HG02852 (cell line): ENCODE data around the gene NXF2B.
"Not testable (repeated sequence)": the region's sequence is repeated elsewhere in the genome, so short reads cannot be mapped to it uniquely, and the experiment has no call there.

ENCODE experiments used
- ATAC-seq: cut with Tn5 transposase; IDR thresholded peaks from one replicate; pipeline ENCODE4 v1.9.1; 2021; ENCODE audit warnings: mild to moderate bottlenecking, moderate library complexity; ENCODE audit not compliant: unreplicated experiment

NXF2B gene, protein sequence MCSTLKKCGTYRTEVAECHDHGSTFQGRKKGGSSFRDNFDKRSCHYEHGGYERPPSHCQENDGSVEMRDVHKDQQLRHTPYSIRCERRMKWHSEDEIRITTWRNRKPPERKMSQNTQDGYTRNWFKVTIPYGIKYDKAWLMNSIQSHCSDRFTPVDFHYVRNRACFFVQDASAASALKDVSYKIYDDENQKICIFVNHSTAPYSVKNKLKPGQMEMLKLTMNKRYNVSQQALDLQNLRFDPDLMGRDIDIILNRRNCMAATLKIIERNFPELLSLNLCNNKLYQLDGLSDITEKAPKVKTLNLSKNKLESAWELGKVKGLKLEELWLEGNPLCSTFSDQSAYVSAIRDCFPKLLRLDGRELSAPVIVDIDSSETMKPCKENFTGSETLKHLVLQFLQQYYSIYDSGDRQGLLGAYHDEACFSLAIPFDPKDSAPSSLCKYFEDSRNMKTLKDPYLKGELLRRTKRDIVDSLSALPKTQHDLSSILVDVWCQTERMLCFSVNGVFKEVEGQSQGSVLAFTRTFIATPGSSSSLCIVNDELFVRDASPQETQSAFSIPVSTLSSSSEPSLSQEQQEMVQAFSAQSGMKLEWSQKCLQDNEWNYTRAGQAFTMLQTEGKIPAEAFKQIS

GRCh38 chrX:102439908-102440307 is at the start of gene NXF2B:
TSS of gene NXF2B (minus strand) at chrX:102440008. CDS start at chrX:102380036, 59,972 bp downstream.
- not testable (repeated sequence) for ATAC-seq

- ATAC-seq: not testable (repeated sequence)
Observed at GRCh38 chrX:102478765-102479164, 39.0 kb upstream of the NXF2B start.

- ATAC-seq: not testable (repeated sequence)
Observed at GRCh38 chrX:102471762-102472220, 32.0 kb upstream of the NXF2B start, which contains the start of gene TCP11X2. TSS of gene TCP11X2 (minus strand) at chrX:102471812.

- ATAC-seq: not testable (repeated sequence)
Observed at GRCh38 chrX:102470215-102470614, 30.4 kb upstream of the NXF2B start.

DNA sequence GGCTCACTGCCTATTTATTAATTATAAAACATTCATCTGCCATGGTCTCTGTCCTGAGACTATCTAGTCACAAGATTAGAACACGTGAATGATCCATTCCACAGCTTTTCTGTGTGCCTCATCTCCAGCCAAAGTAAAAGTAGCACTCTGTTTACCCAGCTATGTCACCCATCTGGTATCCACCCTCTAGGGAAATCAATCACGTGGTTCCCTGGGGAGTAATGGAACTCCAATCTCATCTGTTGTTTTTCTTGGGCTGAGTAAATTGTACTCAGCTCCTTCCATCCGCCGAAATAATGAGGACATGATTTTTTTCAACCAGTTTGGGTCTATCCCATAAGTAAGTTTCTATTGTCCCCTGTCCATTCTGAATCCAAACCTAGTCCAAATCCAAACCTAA is 18.8 kb upstream of the NXF2B start:
- not testable (repeated sequence) for ATAC-seq

- not testable (repeated sequence) for ATAC-seq
Observed at GRCh38 chrX:102414493-102414892, 25.3 kb downstream of the NXF2B start.

DNA sequence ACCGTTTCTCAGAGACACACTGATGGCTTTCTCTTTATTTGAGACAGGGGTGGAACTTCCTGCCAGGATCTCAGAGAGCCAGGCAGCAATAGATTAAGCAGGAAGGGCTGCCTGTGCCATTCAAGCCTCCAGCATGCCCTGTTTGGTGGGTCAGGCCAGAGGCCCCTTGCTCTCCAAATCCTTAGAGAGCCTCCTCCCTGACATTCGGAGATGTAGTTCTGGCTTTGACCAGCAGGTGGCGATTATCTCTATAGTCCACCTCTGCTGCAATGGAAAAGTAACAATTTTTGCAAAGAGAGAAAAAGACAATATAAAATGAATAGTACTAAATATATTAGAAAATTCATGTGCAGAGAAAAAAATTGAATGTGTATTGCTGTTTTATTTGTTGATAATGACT is 93.9 kb downstream of the NXF2B start:
- ATAC-seq: no peak

- no peak for ATAC-seq
Observed at GRCh38 chrX:102341867-102342266, 97.9 kb downstream of the NXF2B start.

GRCh38 chrX:102339312-102340298 is 100.2 kb downstream of the NXF2B start:
- ATAC-seq: no peak

DNA sequence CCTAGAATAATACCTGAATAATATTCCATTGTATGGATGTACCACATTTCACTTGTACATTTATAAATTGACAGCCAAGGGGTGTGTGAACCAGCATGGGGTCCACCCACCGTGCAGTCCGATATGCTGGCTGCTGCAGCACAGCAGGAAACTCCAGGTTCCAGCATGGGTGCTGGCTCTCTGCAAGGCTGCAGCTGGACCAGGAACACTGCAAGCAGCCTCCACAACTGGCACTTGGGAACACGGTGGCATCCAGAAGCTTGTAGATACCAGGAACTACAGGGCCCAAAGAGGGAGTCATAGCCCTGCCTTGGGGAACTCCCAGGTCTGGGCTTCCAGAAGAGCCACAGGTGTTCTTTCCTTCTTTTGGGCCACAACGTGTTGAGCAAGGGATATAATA is 101.6 kb downstream of the NXF2B start:
- ATAC-seq: no peak
